Skeletal muscle tissue (tissue), 4 donors: ENCODE results near the gene DUSP6. TPM values are rescaled to one million over a fixed set of nuclear protein-coding genes. Genes with fewer than 3 reads are reported as not detected.

Experiments
- H3K27ac ChIP-seq: one replicate; pipeline ENCODE4 v1.7.0; 2013; ENCODE audit warnings: mild to moderate bottlenecking, low read depth, low read length, inconsistent platforms
- H3K27me3 ChIP-seq, 3 donors: one replicate each; pipeline ENCODE4 v1.7.0; 2013; ENCODE audit warnings: low read length in 3 of 3; ENCODE audit not compliant: control insufficient read depth in 3 of 3, insufficient read depth in 3 of 3
- H3K36me3 ChIP-seq, 3 donors: one replicate each; pipeline ENCODE4 v1.7.0; 2013; ENCODE audit warnings: low read length in 3 of 3; ENCODE audit not compliant: control insufficient read depth in 3 of 3, insufficient read depth in 3 of 3
- H3K4me1 ChIP-seq, 3 donors: one replicate each; pipeline ENCODE4 v1.7.0; 2013; ENCODE audit warnings: low read length in 3 of 3, mild to moderate bottlenecking in 3 of 3; ENCODE audit not compliant: control insufficient read depth in 3 of 3, insufficient read depth in 3 of 3
- H3K4me3 ChIP-seq, 3 donors: one replicate each; pipeline ENCODE4 v1.7.0; 2013; ENCODE audit warnings: low read length in 3 of 3
- H3K9ac ChIP-seq, 3 donors: one replicate each; pipeline ENCODE4 v1.7.0; 2013; ENCODE audit warnings: low read length in 3 of 3, mild to moderate bottlenecking in 3 of 3, moderate library complexity in 2 of 3, low read depth in 1 of 3
- H3K9me3 ChIP-seq, 3 donors: one replicate each; pipeline ENCODE4 v1.7.0; 2013; ENCODE audit warnings: low read length in 3 of 3; ENCODE audit not compliant: control insufficient read depth in 3 of 3
- total RNA-seq: library from RNA; depleted of rRNA; stranded (reverse); fragments of >200 nt; gene quantifications from one replicate; pipeline ENCODE4 v1.2.3, GENCODE V29; 2014
- donor health status: Osteomylitis.

Gene DUSP6
- total RNA-seq, 1 donor from 2014 or later = 44.9 TPM

- H3K4me1 ChIP-seq = peaks cover 32 to 48% (median 37%) of the 10 kb centered on the region in 3 donors
- peaks cover 41 to 85% (median 78%) of the 10 kb centered on the region in 3 donors for H3K27me3 ChIP-seq
These were observed 1.0 kb upstream of the DUSP6 start for GRCh38 chr12:89353188-89353822.

GRCh38 chr12:89352242-89352491 is 134 bp downstream of the DUSP6 start:
- H3K27me3 ChIP-seq = peaks cover 41 to 76% (median 75%) of the 10 kb centered on the region in 3 donors
- H3K9ac ChIP-seq = peak overlapping the region; percentile 68 to 83 (median 78)
- no peaks in the 10 kb centered on the region for H3K9me3 ChIP-seq
- H3K4me1 ChIP-seq = peaks cover 36 to 48% (median 37%) of the 10 kb centered on the region in 3 donors
- peak overlapping the region; percentile 71 to 91 (median 87) for H3K4me3 ChIP-seq
- H3K36me3 ChIP-seq = peaks cover 0 to 5% (median 0%) of the 10 kb centered on the region in 3 donors
- H3K27ac ChIP-seq = peak overlapping the region; percentile 79

More at GRCh38 chr12:89353188-89353822, 1.0 kb upstream of the DUSP6 start:
- Histone ChIP-seq H3K27ac (peak overlapping the region; percentile 88), H3K9me3 (no peaks in the 10 kb centered on the region), H3K36me3 (peaks cover 0 to 5% (median 0%) of the 10 kb centered on the region in 3 donors), H3K4me3 (peak overlapping the region; percentile 71 to 91 (median 87)), H3K9ac (peak overlapping the region; percentile 70 to 83 (median 71))

GRCh38 chr12:89351489-89352241 is 636 bp downstream of the DUSP6 start:
- H3K9ac ChIP-seq = peak overlapping the region; percentile 68 to 83 (median 78)
- peaks cover 0 to 5% (median 0%) of the 10 kb centered on the region in 3 donors for H3K36me3 ChIP-seq
- H3K27ac ChIP-seq = peak overlapping the region; percentile 79
- H3K9me3 ChIP-seq = no peaks in the 10 kb centered on the region
- peaks cover 41 to 76% (median 71%) of the 10 kb centered on the region in 3 donors for H3K27me3 ChIP-seq
- peaks cover 37 to 48% (median 40%) of the 10 kb centered on the region in 3 donors for H3K4me1 ChIP-seq
- peak overlapping the region; percentile 71 to 91 (median 87) for H3K4me3 ChIP-seq

GRCh38 chr12:89350630-89351488 is 1.4 kb downstream of the DUSP6 start:
- Histone ChIP-seq H3K36me3 (peaks cover 0 to 5% (median 0%) of the 10 kb centered on the region in 3 donors), H3K4me3 (peak overlapping the region; percentile 71 to 91 (median 87)), H3K9ac (peak overlapping the region; percentile 68 to 83 (median 78)), H3K27ac (peak overlapping the region; percentile 79), H3K4me1 (peaks cover 42 to 54% (median 43%) of the 10 kb centered on the region in 3 donors), H3K9me3 (no peaks in the 10 kb centered on the region), H3K27me3 (peaks cover 42 to 75% (median 64%) of the 10 kb centered on the region in 3 donors)

- Histone ChIP-seq H3K27ac (peak overlapping the region; percentile 79), H3K9ac (peak overlapping the region; percentile 68 to 83 (median 78)), H3K27me3 (peaks cover 43 to 69% (median 58%) of the 10 kb centered on the region in 3 donors), H3K4me1 (peaks cover 43 to 60% (median 47%) of the 10 kb centered on the region in 3 donors), H3K4me3 (peak overlapping the region; percentile 71 to 91 (median 87)), H3K36me3 (peaks cover 0 to 5% (median 0%) of the 10 kb centered on the region in 3 donors), H3K9me3 (no peaks in the 10 kb centered on the region)
These were observed 2.1 kb downstream of the DUSP6 start for GRCh38 chr12:89350260-89350629.

GRCh38 chr12:89349814-89350213 is 2.5 kb downstream of the DUSP6 start:
- peak overlapping the region; percentile 71 to 91 (median 87) for H3K4me3 ChIP-seq
- H3K36me3 ChIP-seq = peaks cover 0 to 5% (median 0%) of the 10 kb centered on the region in 3 donors
- no peaks in the 10 kb centered on the region for H3K9me3 ChIP-seq
- H3K27ac ChIP-seq = peak overlapping the region; percentile 79
- peaks cover 43 to 60% (median 46%) of the 10 kb centered on the region in 3 donors for H3K4me1 ChIP-seq
- H3K9ac ChIP-seq = peak overlapping the region in 2 of 3 donors; percentile 68 to 83
- peaks cover 39 to 64% (median 54%) of the 10 kb centered on the region in 3 donors for H3K27me3 ChIP-seq

GRCh38 chr12:89348894-89349699 is 3.2 kb downstream of the DUSP6 start:
- peak overlapping the region; percentile 30 to 91 (median 71) for H3K4me3 ChIP-seq

GRCh38 chr12:89347325-89347829 is 4.9 kb downstream of the DUSP6 start:
- Histone ChIP-seq H3K4me3 (peak overlapping the region in 1 of 3 donors; percentile 14), H3K36me3 (peaks cover 0 to 5% (median 0%) of the 10 kb centered on the region in 3 donors), H3K9me3 (no peaks in the 10 kb centered on the region), H3K4me1 (peaks cover 28 to 37% (median 37%) of the 10 kb centered on the region in 3 donors), H3K27me3 (peaks cover 33 to 41% (median 38%) of the 10 kb centered on the region in 3 donors), H3K9ac (no peak overlapping the region), H3K27ac (peak overlapping the region; percentile 66)

More at GRCh38 chr12:89348894-89349699, 3.2 kb downstream of the DUSP6 start:
- H3K9ac ChIP-seq = peak overlapping the region in 2 of 3 donors; percentile 26 to 39
- peaks cover 0 to 5% (median 0%) of the 10 kb centered on the region in 3 donors for H3K36me3 ChIP-seq
- H3K27me3 ChIP-seq = peaks cover 35 to 57% (median 47%) of the 10 kb centered on the region in 3 donors
- peak overlapping the region; percentile 26 for H3K27ac ChIP-seq
- H3K9me3 ChIP-seq = no peaks in the 10 kb centered on the region
- peaks cover 41 to 53% (median 42%) of the 10 kb centered on the region in 3 donors for H3K4me1 ChIP-seq
